ENCODE measurements around the gene STX16.

STX16 gene

GRCh38 chr20:58656831-58657230 is 5.7 kb downstream of the STX16 start:
- no peak for DNase-seq

- no peak for DNase-seq
These were observed 6.2 kb downstream of the STX16 start for GRCh38 chr20:58657262-58657661.

- no peak for DNase-seq
These were observed 6.9 kb downstream of the STX16 start for GRCh38 chr20:58657986-58658385.

GRCh38 chr20:58658760-58659159 is 7.7 kb downstream of the STX16 start:
- DNase-seq: no peak

- no peak for DNase-seq
These were observed 8.8 kb downstream of the STX16 start for GRCh38 chr20:58659841-58660240.

- DNase-seq: no peak
These were observed 9.9 kb downstream of the STX16 start for GRCh38 chr20:58660855-58661597.

- no peak for DNase-seq
These were observed 10.8 kb downstream of the STX16 start for GRCh38 chr20:58661598-58662473.

GRCh38 chr20:58664331-58664730 is 13.2 kb downstream of the STX16 start:
- no peak for DNase-seq

- no peak for DNase-seq
These were observed 13.8 kb downstream of the STX16 start for GRCh38 chr20:58664883-58665282.

- DNase-seq: no peak
These were observed 14.5 kb downstream of the STX16 start for GRCh38 chr20:58665606-58666005.

GRCh38 chr20:58666702-58667101 is 15.6 kb downstream of the STX16 start:
- no peak for DNase-seq

- no peak for DNase-seq
These were observed 16.9 kb downstream of the STX16 start for GRCh38 chr20:58667975-58668374.

- no peak for DNase-seq
These were observed 17.8 kb downstream of the STX16 start for GRCh38 chr20:58668901-58669286.

GRCh38 chr20:58669287-58670006 is 18.4 kb downstream of the STX16 start:
- DNase-seq: no peak

GRCh38 chr20:58670102-58670501 is 19.0 kb downstream of the STX16 start:
- DNase-seq: no peak

GRCh38 chr20:58670659-58671058 is 19.6 kb downstream of the STX16 start:
- DNase-seq: no peak

- no peak for DNase-seq
These were observed 22.0 kb downstream of the STX16 start for GRCh38 chr20:58673119-58673518.

GRCh38 chr20:58675146-58675584 is 24.1 kb downstream of the STX16 start:
- DNase-seq: no peak

GRCh38 chr20:58675641-58676040 is 24.6 kb downstream of the STX16 start:
- DNase-seq: no peak

GRCh38 chr20:58676161-58676560 is 25.1 kb downstream of the STX16 start:
- DNase-seq: no peak

GRCh38 chr20:58677079-58677604 is 26.1 kb downstream of the STX16 start:
- DNase-seq: no peak

- no peak for DNase-seq
These were observed 26.7 kb downstream of the STX16 start for GRCh38 chr20:58677808-58678207.

GRCh38 chr20:58678806-58679205 is 27.7 kb downstream of the STX16 start:
- no peak for DNase-seq
